Activated CD4-positive, alpha-beta T cell treated with anti-CD3 and anti-CD28 coated beads, Interleukin-2, amount 50 U/mL, for 1 hour (primary cell): ENCODE measurements around the gene ARID1B.

Experiments
- DNase-seq: peaks from one replicate; pipeline ENCODE4 v3.0.0-alpha.2; 2020

The ARID1B gene

DNA sequence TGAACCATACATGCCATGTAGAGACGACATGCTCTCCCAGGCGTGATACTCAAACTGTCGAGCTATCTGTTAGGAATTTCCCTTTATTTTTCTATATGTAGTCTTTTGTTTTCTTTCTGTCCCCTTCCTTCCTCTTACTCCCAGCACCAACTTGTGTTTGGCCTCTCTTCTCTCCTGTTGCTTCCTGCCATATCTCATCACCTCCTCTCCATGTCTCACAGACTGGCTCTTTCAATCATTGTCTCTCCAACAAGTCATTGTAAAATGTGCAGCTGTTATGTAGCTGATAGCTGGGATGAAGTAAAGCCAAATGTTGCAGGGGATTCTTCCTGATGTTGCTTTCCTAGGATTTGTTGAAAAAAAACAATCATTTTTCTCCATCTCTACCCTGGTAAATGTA is 311.7 kb downstream of the ARID1B start:
- DNase-seq, result no peak

DNA sequence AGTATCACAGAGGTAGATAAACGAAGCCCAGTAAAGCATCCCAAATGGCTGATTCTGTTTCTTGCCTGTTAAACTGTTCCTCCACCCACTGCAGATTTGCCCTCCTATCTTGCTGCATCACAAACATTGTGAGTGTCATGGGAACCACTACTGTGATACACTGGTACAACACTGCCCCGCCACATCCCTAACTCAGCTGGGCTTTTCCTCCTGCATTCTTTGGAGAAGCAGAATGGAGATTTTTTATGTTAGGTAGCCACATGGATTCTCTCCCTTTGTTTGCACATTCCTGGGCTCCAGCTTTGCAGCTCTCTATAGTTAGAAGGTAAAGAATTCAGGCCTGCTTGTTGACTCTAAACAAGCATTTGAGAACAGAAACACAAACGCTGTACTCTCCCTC is 312.1 kb downstream of the ARID1B start:
- DNase-seq, result no peak

DNA sequence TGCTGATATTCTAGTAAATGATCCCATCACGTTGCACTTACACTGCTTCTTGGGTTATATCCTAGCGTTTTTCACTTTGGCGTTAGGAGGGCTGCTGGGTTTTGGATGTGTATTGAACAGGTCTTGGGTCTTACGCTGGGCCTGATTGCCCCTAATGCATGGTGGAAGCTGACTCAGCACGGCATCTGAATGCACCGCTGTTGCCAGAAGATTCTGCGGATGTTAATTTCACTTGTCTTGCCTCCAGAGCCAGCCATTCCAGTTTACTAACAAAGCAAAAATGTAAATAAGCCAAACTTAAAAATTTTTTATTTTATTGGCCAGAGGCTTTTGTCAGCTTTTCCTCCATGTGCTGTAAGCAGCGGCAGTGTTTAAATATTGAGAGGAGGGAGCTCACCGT is 312.7 kb downstream of the ARID1B start:
- DNase-seq, result no peak

DNA sequence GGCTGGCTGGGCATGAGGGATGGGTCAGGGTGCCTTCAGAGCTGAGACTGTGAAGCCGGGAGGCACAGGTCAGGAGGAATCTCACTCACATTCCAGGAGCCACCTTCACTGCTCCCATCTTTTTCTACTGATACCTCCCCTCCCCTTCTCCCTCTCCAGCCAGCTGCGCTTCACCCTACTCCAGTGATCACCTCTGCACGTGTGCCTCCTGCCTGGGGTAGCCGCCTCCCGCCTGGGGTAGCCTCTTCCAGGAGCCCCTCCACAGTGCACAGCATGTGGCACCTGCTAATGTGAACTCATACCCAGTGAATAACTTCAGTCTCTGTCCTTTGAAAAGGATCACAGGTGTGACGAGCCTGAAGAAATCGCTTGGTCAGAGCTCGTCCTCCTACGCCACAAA is 313.6 kb downstream of the ARID1B start:
- DNase-seq, result no peak

GRCh38 chr6:157091243-157091642 is 314.1 kb downstream of the ARID1B start:
- no peak for DNase-seq

- DNase-seq, result no peak
These were observed 314.8 kb downstream of the ARID1B start for GRCh38 chr6:157091856-157092460.

- DNase-seq, result no peak
These were observed 315.6 kb downstream of the ARID1B start for GRCh38 chr6:157092736-157093135.

- DNase-seq, result no peak
These were observed 316.4 kb downstream of the ARID1B start for GRCh38 chr6:157093536-157093935.

DNA sequence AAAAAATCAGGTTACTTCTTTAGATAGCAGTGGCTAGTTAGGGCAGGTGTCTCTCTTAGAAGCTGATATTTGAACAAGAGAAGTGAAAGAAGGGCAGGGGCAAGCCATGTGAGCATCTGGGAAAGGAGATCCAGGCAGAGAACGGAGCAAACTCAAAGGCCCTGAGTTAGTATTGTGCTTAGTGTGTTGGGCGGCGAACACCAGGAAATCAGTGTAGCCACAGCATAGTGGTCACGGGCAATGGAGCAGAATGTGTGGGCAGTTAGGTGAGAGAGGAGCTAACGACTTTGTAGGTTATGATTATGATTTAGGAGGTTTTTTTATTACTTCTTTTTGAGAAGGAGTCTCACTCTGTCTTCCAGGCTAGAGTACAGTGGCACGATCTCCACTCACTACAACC is 316.9 kb downstream of the ARID1B start:
- no peak for DNase-seq

GRCh38 chr6:157095084-157095483 is 317.9 kb downstream of the ARID1B start:
- no peak for DNase-seq

DNA sequence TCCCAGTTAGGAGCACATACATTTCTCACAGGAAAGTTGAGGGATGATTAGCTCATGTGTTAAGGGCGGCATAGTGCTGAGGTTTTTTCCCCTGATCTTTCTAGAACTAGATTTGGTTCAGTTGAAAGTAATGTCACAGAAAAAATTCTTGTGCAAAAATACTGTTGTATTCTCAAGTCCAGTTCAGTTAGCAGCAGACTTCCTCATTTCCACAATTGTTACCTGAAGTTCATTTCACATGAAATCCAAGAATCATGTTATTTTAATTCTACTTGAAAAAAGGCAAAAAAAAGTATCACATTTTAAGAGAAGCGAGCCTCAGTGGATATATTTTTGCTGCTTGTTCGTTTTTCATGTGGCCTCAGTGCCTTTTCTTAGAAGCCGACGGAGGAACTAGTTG is 318.4 kb downstream of the ARID1B start:
- DNase-seq, result no peak

- no peak for DNase-seq
These were observed 318.9 kb downstream of the ARID1B start for GRCh38 chr6:157096105-157096504.

DNA sequence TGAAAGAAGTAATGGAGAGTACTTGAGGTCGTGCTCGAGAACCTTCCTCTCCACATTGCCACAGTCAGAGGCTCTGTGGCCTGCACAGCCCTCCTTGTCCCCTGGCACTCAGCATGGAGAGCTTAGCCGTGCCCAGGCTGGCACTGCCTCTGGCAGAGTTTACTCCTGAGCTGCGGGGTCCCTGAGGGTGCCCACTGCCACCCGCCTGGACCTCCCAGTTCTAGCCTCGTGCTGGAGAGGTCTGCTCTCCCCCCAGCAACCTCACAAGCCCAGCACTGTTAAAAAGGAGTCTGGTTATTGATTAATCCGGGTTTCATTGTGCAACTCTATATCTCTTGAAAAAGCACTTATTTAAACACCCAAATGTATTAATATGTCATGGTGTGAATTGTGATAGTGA is 319.3 kb downstream of the ARID1B start:
- no peak for DNase-seq

DNA sequence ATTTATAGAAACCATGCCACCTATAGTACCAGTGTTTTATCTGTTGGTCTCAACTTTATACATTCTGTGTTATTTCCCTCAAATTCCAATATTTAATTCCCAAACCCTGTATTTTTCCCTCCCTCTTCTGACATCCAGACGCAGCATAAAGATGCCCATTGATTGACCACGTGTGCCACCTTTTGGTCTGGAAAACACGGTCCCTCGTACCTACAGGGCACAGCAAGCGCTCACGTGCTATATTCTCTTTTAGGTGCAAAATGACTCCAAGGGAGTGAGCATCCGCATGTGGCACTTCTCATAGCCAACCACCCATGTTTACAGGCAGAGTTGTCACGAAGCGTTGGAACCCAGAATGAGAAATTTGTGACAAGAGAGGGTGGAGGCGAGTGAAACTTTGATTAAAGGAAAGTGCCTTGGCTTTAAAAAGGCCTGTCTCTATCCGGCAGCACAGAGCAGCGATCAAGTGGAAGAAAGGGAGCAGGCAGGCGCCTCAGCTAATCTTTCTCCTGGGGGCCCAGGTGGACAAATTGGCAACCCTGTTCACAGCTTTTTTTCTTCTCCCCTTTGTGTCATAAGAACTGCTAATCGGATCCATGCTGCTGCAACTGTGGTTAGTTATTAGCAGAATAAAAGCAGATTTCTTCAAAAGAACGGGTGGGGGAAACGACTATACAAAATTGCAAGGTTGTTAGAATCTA is 320.2 kb downstream of the ARID1B start:
- no peak for DNase-seq

DNA sequence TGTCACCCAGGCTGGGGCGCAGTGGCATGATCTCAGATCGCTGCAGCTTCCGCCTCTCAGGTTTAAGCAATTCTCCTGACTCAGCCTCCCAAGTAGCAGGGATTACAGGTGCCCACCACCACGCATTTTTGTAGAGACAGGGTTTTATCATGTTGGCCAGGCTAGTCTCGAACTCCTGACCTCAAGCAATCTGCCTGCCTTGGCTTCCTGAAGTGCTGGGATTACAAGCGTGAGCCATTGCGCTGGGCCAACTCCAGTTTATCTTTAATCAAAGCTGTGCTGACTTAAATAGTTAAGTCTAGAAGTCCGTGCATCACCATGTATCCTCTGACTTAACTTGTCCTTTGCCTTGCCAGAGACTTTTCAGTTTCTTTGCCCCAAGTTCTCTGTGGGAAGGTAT is 321.8 kb downstream of the ARID1B start:
- DNase-seq, result no peak

GRCh38 chr6:157099912-157100593 is 322.9 kb downstream of the ARID1B start:
- DNase-seq, result peak; percentile 18

- DNase-seq, result no peak
These were observed 324.0 kb downstream of the ARID1B start for GRCh38 chr6:157101166-157101565.

DNA sequence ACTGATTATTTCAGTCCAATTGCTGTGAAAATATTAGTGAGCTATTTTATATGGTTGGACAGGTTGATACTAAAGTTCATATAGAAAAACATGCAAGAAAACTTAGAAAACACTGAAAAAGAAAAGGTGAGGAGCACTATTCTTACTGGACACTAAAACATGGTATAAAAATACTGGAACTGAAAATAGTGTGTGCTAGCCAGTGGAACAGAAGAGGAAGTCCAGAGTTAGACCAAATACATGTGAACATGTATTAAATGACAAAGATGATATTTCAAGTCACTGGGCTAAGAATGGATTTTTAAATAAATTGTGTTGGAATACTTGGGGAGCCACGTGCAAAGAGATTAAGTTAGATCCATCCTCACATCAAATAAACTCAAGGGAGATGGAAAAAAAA is 327.6 kb downstream of the ARID1B start:
- DNase-seq, result no peak

DNA sequence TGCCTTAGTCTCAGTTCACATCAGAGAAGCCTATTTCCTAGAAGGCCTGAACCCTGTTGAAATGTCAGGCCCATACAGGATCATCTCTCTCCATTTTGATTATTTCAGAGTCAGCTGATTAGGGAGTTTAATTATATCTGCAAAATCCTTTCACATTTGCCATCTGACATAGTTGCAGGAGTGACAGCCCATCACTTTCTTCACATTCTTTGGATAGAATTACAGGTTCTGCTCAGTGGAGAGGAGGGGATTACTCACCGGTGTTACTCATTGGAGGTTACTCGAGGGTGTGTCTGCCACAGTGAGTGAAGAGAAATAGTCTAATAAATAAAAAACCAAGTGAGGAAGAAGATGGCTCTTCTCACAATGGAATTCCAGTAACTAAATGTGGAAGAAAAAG is 329.3 kb downstream of the ARID1B start:
- DNase-seq, result no peak

- no peak for DNase-seq
These were observed 330.4 kb downstream of the ARID1B start for GRCh38 chr6:157107571-157107914.

DNA sequence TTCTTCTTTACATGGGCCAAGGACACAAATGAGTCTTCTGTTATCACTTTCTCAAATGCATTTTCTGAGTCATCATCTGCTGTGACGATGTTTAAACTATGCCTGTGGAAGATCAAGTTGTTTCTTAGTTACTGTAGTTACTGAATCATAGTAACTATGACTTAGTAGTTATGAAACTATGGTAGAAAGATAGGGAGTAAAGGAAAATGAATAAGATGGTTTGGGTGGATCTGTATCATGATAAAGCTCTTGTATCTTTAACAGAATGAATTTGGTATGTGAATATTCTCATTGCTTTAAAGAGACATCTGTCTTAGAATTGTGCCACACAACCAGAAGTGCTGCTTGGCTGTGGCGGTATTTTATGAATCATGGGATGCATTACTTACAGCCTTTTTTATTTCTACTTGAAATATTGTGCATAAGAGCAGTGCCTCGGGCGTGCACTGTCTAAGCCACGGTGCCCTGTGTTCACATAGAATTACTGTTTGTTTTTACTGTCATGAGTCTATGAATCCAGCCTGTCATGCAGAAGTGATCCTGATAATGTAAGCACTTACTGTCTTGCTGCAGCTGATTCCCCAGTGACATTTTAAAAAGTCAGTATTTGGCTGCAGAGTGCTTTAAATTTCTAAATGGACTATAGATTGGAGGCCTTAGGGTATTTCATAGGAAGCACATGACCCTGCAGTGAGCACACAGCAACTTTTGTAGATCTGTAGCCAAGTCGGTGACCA is 330.9 kb downstream of the ARID1B start:
- DNase-seq, result no peak

GRCh38 chr6:157108923-157109322 is 331.7 kb downstream of the ARID1B start:
- DNase-seq, result no peak

DNA sequence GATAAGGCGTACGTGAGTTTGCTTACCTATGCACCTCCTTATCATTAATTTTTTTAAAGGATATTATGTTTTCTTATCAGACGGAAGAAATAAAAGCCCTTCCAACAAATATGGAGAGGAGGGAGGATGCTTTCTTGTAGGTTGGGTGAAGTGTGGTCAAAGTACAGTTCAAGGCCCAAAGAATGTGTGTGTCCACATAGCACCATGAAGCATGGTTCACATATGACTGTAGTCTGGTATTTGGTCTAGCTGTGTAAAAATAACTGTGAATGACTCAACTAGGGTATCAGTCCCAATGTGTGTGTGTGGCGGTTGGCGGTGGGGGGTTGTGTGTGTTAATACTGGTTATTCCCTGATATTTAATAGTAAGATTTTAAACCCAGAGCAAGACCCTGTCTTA is 333.4 kb downstream of the ARID1B start:
- no peak for DNase-seq

DNA sequence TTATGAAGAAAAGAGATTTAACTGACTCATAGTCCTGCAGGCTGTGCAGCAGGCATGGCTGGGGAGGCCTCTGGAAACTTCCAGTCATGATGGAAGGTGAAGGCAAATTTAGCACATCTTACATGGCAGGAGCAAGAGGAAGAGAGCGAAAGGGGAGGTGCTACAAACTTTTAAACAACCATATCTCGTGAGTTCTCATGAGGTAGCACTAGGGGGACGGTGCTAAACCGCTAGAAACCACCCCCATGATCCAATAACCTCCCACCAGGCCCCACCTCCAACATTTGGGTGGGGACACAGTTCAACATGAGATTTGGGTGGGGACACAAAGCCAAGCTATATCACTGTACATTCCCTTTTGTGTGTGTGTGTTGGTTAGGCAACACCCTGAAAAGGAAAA is 336.2 kb downstream of the ARID1B start:
- DNase-seq, result no peak
